ENCODE results near the gene KCNH4.

- TF ChIP-seq POLR2AphosphoS5 (IDR thresholded peaks at IDR 0.05; ENCODE audit: low read depth, low read length) (no peak), PAX5 (IDR thresholded peaks at IDR 0.05; ENCODE audit: insufficient read depth, low read length, severe bottlenecking) (no peak), POLR2A (IDR thresholded peaks at IDR 0.05; ENCODE audit: low read depth, low read length) (no peak)
Observed at GRCh38 chr17:42190491-42191274, 9.7 kb upstream of the KCNH4 start.

Measured in GM12891 (cell line).